HepG2 (cell line): ENCODE measurements around the gene APBA3. TPM values are rescaled to one million over a fixed set of nuclear protein-coding genes. Genes with fewer than 3 reads are reported as not detected.

Source experiments
- CAMTA2 ChIP-seq: sonication (generic); formaldehyde crosslinking; IDR thresholded peaks from 2 replicates; pipeline ENCODE4 v1.4.0; 2020; ENCODE audit warnings: mild to moderate bottlenecking, missing genetic modification reagents, borderline replicate concordance
- ESRRA ChIP-seq: sonication (generic); formaldehyde crosslinking; IDR thresholded peaks from 2 replicates; pipeline ENCODE4 v1.5.1; 2020; ENCODE audit warnings: mild to moderate bottlenecking, low read depth, missing genetic modification reagents
- FOXP4 ChIP-seq: sonication (generic); formaldehyde crosslinking; IDR thresholded peaks from 2 replicates; pipeline ENCODE4 v1.4.0; 2020; ENCODE audit warnings: missing genetic modification reagents
- KAT2B ChIP-seq: fragments of 150-350 bp; IDR thresholded peaks from 2 replicates; pipeline ENCODE4 v1.6.1; 2014; ENCODE audit warnings: low read depth, low read length, borderline replicate concordance
- KDM1A ChIP-seq: IDR thresholded peaks from 2 replicates; pipeline ENCODE4 v1.6.1; 2016; ENCODE audit warnings: missing compliant biosample characterization
- MED13 ChIP-seq: sonication (generic); formaldehyde crosslinking; IDR thresholded peaks from 2 replicates; pipeline ENCODE4 v1.5.0; 2020; ENCODE audit warnings: missing genetic modification reagents
- MTA3 ChIP-seq: sonication (generic); formaldehyde crosslinking; IDR thresholded peaks from 2 replicates; pipeline ENCODE4 v1.4.0; 2020; ENCODE audit warnings: missing genetic modification reagents
- MYNN ChIP-seq: sonication (generic); formaldehyde crosslinking; IDR thresholded peaks from 2 replicates; pipeline ENCODE4 v1.4.0; 2020; ENCODE audit warnings: mild to moderate bottlenecking, low read depth, missing genetic modification reagents
- PBX2 ChIP-seq: IDR thresholded peaks from 2 replicates; pipeline ENCODE4 v1.6.1; 2016; ENCODE audit warnings: control low read depth
- POGZ ChIP-seq: sonication (generic); formaldehyde crosslinking; IDR thresholded peaks from 2 replicates; pipeline ENCODE4 v1.4.0; 2020; ENCODE audit warnings: mild to moderate bottlenecking, missing genetic modification reagents
- SRF ChIP-seq: IDR thresholded peaks from 2 replicates; pipeline ENCODE4 v1.6.1; 2011; ENCODE audit warnings: mild to moderate bottlenecking, low read depth, low read length, moderate library complexity
- TGIF2 ChIP-seq: IDR thresholded peaks from 2 replicates; pipeline ENCODE4 v1.6.1; 2016; ENCODE audit warnings: control low read depth, missing compliant biosample characterization
- YY1 ChIP-seq: IDR thresholded peaks from 2 replicates; pipeline ENCODE4 v1.6.1; 2011; ENCODE audit warnings: low read length, low read depth, moderate library complexity, mild to moderate bottlenecking; ENCODE audit not compliant: insufficient read depth, insufficient replicate concordance
- ZBTB37 ChIP-seq: sonication (generic); formaldehyde crosslinking; IDR thresholded peaks from 2 replicates; pipeline ENCODE4 v1.4.0; 2020; ENCODE audit warnings: mild to moderate bottlenecking, missing genetic modification reagents
- ZFP62 ChIP-seq: sonication (generic); formaldehyde crosslinking; IDR thresholded peaks from 2 replicates; pipeline ENCODE4 v1.4.0; 2020; ENCODE audit warnings: missing genetic modification reagents
- ZNF431 ChIP-seq: sonication (generic); formaldehyde crosslinking; IDR thresholded peaks from 2 replicates; pipeline ENCODE4 v1.9.0; 2022; ENCODE audit warnings: missing genetic modification reagents, low read depth, mild to moderate bottlenecking, borderline replicate concordance
- ZNF446 ChIP-seq: sonication (generic); formaldehyde crosslinking; IDR thresholded peaks from 2 replicates; pipeline ENCODE4 v1.5.0; 2020; ENCODE audit warnings: mild to moderate bottlenecking, missing genetic modification reagents
- ZNF652 ChIP-seq: IDR thresholded peaks from 2 replicates; pipeline ENCODE4 v1.6.1; 2016; ENCODE audit warnings: low read depth, borderline replicate concordance
- ZSCAN5A ChIP-seq: sonication (generic); formaldehyde crosslinking; IDR thresholded peaks from 2 replicates; pipeline ENCODE4 v1.8.0; 2022; ENCODE audit warnings: mild to moderate bottlenecking, missing genetic modification reagents, borderline replicate concordance
- polyA plus RNA-seq, 8 experiments: library from polyadenylated mRNA; depleted of rRNA in 3 of 8; stranded (reverse) in 7 of 8; unstranded in 1 of 8; fragments of >200 nt; fragmentation: Illumina TruSeq in 4 of 8; extraction: Trizol in 4 of 8; gene quantifications; 2 replicates each; pipeline versions ENCODE4 v1.2.1 to v1.2.3, GENCODE V29; 2011 to 2016; ENCODE audit warnings: low read depth in 4 of 8, missing spikeins in 1 of 8, mixed read lengths in 1 of 8; ENCODE audit not compliant: insufficient read depth in 1 of 8
- total RNA-seq, 5 experiments: library from RNA; depleted of rRNA; stranded (reverse); fragments of >200 nt; fragmentation: Illumina TruSeq; extraction: Trizol; gene quantifications; 2 replicates each; pipeline ENCODE4 v1.2.3, GENCODE V29; 2016; ENCODE audit warnings: low read depth in 1 of 5
- TF ChIP-seq, protein P1 (sequence below): sonication (generic); formaldehyde crosslinking; conservative IDR thresholded peaks from 2 replicates; pipeline ENCODE4 v1.8.0; 2022; ENCODE audit warnings: low read depth, missing genetic modification reagents
- TF ChIP-seq, protein P2 (sequence below): sonication (generic); formaldehyde crosslinking; conservative IDR thresholded peaks from 2 replicates; pipeline ENCODE4 v1.5.0; 2020; ENCODE audit warnings: missing genetic modification reagents

APBA3 gene
- total and polyA plus RNA-seq, 2 of the 13 experiments (the other 11 are each of a cell fraction or from before 2014, with no cell fraction given): 14.2 to 14.3 TPM

DNA sequence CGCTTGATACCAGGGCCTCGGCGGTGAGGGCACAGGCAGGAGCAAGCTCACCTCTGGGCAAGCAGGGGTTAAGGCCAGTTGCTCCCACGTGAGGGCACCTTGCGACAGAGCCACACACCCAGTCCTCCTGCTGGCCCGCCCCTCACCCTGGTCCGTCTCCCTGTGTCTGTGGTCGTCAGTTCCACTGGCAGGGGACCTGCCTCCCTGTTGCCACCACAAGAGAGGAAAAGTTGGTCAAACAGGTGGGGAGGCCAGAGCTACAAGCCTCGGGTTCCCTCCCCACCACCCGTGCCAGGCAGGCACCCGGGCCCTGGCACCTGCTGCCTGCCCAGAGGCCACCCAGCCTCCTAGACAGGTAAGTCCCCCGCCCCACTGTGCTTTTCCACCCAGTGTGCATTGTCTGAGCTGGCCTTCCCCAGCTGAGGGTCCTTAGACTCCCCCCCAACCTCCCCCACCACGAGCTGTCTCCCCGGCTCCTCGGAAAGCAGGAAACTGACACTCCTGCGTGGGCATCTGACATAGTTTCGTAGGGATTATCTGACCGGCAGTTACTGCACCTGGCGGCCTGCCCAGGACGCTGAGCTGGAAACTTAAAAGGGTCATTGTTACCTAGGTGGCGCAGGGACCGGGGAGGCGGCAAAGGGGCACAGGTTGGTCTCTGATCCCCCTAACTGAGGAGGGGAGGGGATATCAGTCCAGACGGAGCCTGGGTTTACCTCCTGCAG lies 53.1 kb downstream of the APBA3 start, which contains the start of gene TJP3 (continued):
- TF ChIP-seq TGIF2 (CRISPR knock-in tag) (peak; percentile 29; the same call in 1 of the 2 replicates), MYNN (CRISPR knock-in tag) (no peak), PBX2 (CRISPR knock-in tag) (no peak), ESRRA (CRISPR knock-in tag) (no peak), KAT2B (no peak), ZFP62 (CRISPR knock-in tag) (no peak), ZSCAN5A (CRISPR knock-in tag) (no peak), ZNF431 (no peak), KDM1A (CRISPR knock-in tag) (no peak), ZNF446 (CRISPR knock-in tag) (no peak), FOXP4 (CRISPR knock-in tag) (no peak; the same call in 1 of the 2 replicates), YY1 (peak; percentile 19), ZBTB37 (no peak), ZNF652 (CRISPR knock-in tag) (peak; percentile 98), MTA3 (no peak), CAMTA2 (CRISPR knock-in tag) (no peak), MED13 (CRISPR knock-in tag) (no peak), POGZ (no peak), SRF (no peak)
- TF ChIP-seq, protein P1, sequence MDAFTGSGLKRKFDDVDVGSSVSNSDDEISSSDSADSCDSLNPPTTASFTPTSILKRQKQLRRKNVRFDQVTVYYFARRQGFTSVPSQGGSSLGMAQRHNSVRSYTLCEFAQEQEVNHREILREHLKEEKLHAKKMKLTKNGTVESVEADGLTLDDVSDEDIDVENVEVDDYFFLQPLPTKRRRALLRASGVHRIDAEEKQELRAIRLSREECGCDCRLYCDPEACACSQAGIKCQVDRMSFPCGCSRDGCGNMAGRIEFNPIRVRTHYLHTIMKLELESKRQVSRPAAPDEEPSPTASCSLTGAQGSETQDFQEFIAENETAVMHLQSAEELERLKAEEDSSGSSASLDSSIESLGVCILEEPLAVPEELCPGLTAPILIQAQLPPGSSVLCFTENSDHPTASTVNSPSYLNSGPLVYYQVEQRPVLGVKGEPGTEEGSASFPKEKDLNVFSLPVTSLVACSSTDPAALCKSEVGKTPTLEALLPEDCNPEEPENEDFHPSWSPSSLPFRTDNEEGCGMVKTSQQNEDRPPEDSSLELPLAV (CRISPR knock-in tag): no peak
- TF ChIP-seq, protein P2, sequence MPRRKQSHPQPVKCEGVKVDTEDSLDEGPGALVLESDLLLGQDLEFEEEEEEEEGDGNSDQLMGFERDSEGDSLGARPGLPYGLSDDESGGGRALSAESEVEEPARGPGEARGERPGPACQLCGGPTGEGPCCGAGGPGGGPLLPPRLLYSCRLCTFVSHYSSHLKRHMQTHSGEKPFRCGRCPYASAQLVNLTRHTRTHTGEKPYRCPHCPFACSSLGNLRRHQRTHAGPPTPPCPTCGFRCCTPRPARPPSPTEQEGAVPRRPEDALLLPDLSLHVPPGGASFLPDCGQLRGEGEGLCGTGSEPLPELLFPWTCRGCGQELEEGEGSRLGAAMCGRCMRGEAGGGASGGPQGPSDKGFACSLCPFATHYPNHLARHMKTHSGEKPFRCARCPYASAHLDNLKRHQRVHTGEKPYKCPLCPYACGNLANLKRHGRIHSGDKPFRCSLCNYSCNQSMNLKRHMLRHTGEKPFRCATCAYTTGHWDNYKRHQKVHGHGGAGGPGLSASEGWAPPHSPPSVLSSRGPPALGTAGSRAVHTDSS: no peak
